Hepatocyte (in vitro differentiated cells): ENCODE data around the gene NADSYN1. TPM values are rescaled to one million over a fixed set of nuclear protein-coding genes. Genes with fewer than 3 reads are reported as not detected.

Experiments
- DNase-seq: peaks from one replicate; pipeline ENCODE4 v3.0.0-alpha.2; 2016; ENCODE audit warnings: low spot score
- H2AFZ ChIP-seq: fragments of 200-600 bp; sonication (generic); 2 replicates; pipeline ENCODE4 v1.6.0; 2016; ENCODE audit warnings: antibody characterized with exemption, mild to moderate bottlenecking
- H3K27ac ChIP-seq: fragments of 200-600 bp; sonication (generic); 2 replicates; pipeline ENCODE4 v1.5.1; 2016; ENCODE audit warnings: mild to moderate bottlenecking
- H3K27me3 ChIP-seq: fragments of 200-600 bp; sonication (generic); 2 replicates; pipeline ENCODE4 v1.6.1; 2016
- H3K36me3 ChIP-seq: fragments of 200-600 bp; sonication (generic); replicated peaks from 2 replicates; pipeline ENCODE4 v1.5.1; 2016; ENCODE audit warnings: low read depth; ENCODE audit not compliant: insufficient read depth
- H3K4me1 ChIP-seq: fragments of 200-600 bp; sonication (generic); 2 replicates; pipeline ENCODE4 v1.5.1; 2016; ENCODE audit warnings: mild to moderate bottlenecking, moderate library complexity; ENCODE audit not compliant: insufficient read depth
- H3K4me2 ChIP-seq: fragments of 200-600 bp; sonication (generic); 2 replicates; pipeline ENCODE4 v1.6.0; 2016
- H3K4me3 ChIP-seq: fragments of 200-600 bp; sonication (generic); 2 replicates; pipeline ENCODE4 v1.5.1; 2016; ENCODE audit warnings: mild to moderate bottlenecking
- H3K79me2 ChIP-seq: fragments of 200-600 bp; sonication (generic); 2 replicates; pipeline ENCODE4 v1.6.0; 2017; ENCODE audit warnings: mild to moderate bottlenecking
- H3K9me2 ChIP-seq: fragments of 200-600 bp; sonication (generic); replicated peaks from 2 replicates; pipeline ENCODE4 v1.6.0; 2017; ENCODE audit warnings: mild to moderate bottlenecking; ENCODE audit not compliant: insufficient read depth
- H3K9me3 ChIP-seq: fragments of 200-600 bp; sonication (generic); 2 replicates; pipeline ENCODE4 v1.5.1; 2016; ENCODE audit warnings: low read depth, mild to moderate bottlenecking
- H4K20me1 ChIP-seq: fragments of 200-600 bp; sonication (generic); 2 replicates; pipeline ENCODE4 v1.6.0; 2016; ENCODE audit warnings: mild to moderate bottlenecking; ENCODE audit not compliant: insufficient read depth, poor library complexity, severe bottlenecking
- CTCF ChIP-seq: fragments of 200-600 bp; sonication (generic); IDR thresholded peaks from 2 replicates; pipeline ENCODE4 v1.5.1; 2016; ENCODE audit warnings: antibody characterized with exemption, mild to moderate bottlenecking; ENCODE audit not compliant: poor library complexity
- EZH2 ChIP-seq: fragments of 200-600 bp; sonication (generic); IDR thresholded peaks from 2 replicates; pipeline ENCODE4 v1.6.1; 2016; ENCODE audit warnings: antibody characterized with exemption, mild to moderate bottlenecking, borderline replicate concordance
- EZH2phosphoT487 ChIP-seq: fragments of 200-600 bp; sonication (generic); IDR thresholded peaks from one replicate; pipeline ENCODE4 v1.6.1; 2018; ENCODE audit warnings: antibody characterized with exemption, mild to moderate bottlenecking, low read depth, moderate library complexity; ENCODE audit not compliant: unreplicated experiment, severe bottlenecking
- WGBS: methylation state at CpG from one replicate; pipeline ENCODE4 v1.1.6; 2016; ENCODE audit warnings: low lambda C conversion rate; ENCODE audit errors: missing lambda C conversion rate; 5-methylcytosine and 5-hydroxymethylcytosine counted together
- polyA plus RNA-seq: library from polyadenylated mRNA; unstranded; fragments of >200 nt; fragmentation: Nextera tagmentation; extraction: Ambion mirVana; gene quantifications from 2 replicates; pipeline ENCODE4 v1.2.1, GENCODE V29; 2016
- total RNA-seq: library from RNA; depleted of rRNA; stranded (reverse); fragments of >200 nt; gene quantifications from 2 replicates; pipeline ENCODE4 v1.2.3, GENCODE V29; 2014

Gene NADSYN1
- total and polyA plus RNA-seq, 2 experiments from 2014 or later: 42.0 to 43.7 TPM

DNA sequence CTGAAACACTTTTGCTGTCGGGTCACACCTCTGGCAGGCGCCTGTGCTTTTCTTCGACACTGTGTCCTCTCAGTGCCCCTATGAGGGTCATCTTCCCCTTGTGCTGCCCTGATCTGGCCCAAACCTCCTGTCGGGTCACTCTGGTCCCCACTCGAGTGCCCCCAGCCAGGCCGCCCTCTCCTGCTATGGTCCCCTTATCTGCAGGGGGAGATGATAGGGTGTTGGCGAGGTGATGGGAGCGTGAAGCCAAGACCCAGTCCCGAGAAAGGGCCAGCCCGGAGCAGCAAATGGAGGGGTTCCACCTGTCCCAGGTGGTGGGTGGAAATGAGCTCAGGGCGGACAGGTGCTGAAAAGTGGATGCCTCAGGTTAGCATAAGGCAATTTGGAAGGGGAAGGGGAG lies 9.7 kb downstream of the NADSYN1 start:
- no peaks in the 10 kb centered on the region for H3K4me1 ChIP-seq
- no peak for DNase-seq
- no peaks in the 10 kb centered on the region for H3K36me3 ChIP-seq
- H4K20me1 ChIP-seq: no peaks in the 10 kb centered on the region
- no peak overlapping the region for H3K27ac ChIP-seq
- no peaks in the 10 kb centered on the region for H3K79me2 ChIP-seq
- WGBS: 96% methylated on average over 11 of the region's 11 CpGs
- no peaks in the 10 kb centered on the region for H3K9me2 ChIP-seq
- H3K9me3 ChIP-seq: no peaks in the 10 kb centered on the region
- no peak overlapping the region for H3K4me2 ChIP-seq
- H3K4me3 ChIP-seq: no peak overlapping the region
- no peak overlapping the region for H2AFZ ChIP-seq
- TF ChIP-seq CTCF (no peak), EZH2 (no peak), EZH2phosphoT487 (no peak)
- no peaks in the 10 kb centered on the region for H3K27me3 ChIP-seq

GRCh38 chr11:71463331-71464211 lies 10.6 kb downstream of the NADSYN1 start:
- no peak for TF ChIP-seq EZH2
- no peak for TF ChIP-seq CTCF
- TF ChIP-seq EZH2phosphoT487: no peak
- Histone ChIP-seq H3K4me3 (no peak overlapping the region), H3K27me3 (no peaks in the 10 kb centered on the region), H3K79me2 (no peaks in the 10 kb centered on the region), H3K4me1 (no peaks in the 10 kb centered on the region), H3K4me2 (no peak overlapping the region), H3K36me3 (no peaks in the 10 kb centered on the region), H3K9me3 (no peaks in the 10 kb centered on the region), H3K27ac (no peak overlapping the region), H3K9me2 (no peaks in the 10 kb centered on the region), H2AFZ (no peak overlapping the region), H4K20me1 (no peaks in the 10 kb centered on the region)
- no peak for DNase-seq
- 97% methylated on average over 34 of the region's 34 CpGs for whole genome bisulfite sequencing

- Histone ChIP-seq H3K27ac (no peak overlapping the region), H3K9me3 (no peaks in the 10 kb centered on the region), H3K4me3 (no peak overlapping the region), H3K36me3 (no peaks in the 10 kb centered on the region), H3K79me2 (no peaks in the 10 kb centered on the region), H3K4me1 (no peaks in the 10 kb centered on the region), H4K20me1 (no peaks in the 10 kb centered on the region), H3K9me2 (no peaks in the 10 kb centered on the region), H2AFZ (no peak overlapping the region), H3K27me3 (no peaks in the 10 kb centered on the region), H3K4me2 (no peak overlapping the region)
- DNase-seq: no peak
- TF ChIP-seq EZH2 (no peak), EZH2phosphoT487 (no peak), CTCF (no peak)
- 97% methylated on average over 4 of the region's 4 CpGs for WGBS
These were observed 12.1 kb downstream of the NADSYN1 start for GRCh38 chr11:71465054-71465453.
